ENCODE data around the gene THPO. TPM values are rescaled to one million over a fixed set of nuclear protein-coding genes. Genes with fewer than 3 reads are reported as not detected.
A peak's percentile ranks its signal among the peaks of the same experiment; 100 is the strongest.

The THPO gene
- total and polyA plus RNA-seq, 2 donors (not counting 1 experiment from before 2014, with no cell fraction given): not detected

DNA sequence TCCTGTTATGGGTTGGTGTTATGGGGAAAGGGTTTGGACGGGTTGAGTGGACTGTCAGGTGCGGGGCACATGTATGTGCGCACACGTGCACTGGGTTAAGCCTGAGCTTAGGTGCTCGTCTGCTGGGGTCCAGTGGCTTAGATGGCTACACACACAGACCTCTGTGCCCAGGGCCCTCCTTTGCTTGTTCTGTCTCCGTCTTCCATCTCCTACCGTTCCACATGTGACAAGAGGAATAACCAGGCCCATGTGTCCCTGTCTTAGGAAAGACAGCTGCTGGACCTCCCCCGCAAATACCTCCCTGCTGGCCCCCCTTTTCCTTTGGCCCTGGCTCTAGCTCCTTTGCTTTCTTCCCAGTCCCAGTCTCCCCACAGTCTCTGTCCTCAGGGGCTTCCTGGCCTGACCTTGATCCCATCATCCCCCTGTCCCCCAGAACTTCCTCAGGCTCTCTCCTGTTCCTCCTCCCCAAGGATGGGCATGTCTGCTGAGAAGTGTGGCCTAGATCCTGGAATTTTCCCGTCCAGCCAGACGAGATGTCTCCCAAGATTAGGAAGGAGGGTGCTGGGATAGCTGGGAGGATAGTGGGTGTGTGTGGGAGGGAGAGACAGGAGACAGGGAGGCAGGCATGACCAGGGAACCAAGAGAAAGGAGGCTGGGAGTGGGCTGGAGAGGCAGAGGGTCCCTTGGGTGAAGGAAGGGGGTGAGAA, 797 bp upstream of the THPO start:
- Histone ChIP-seq H3K9me3 (ENCODE audit: control extremely low read depth in 1 of 3, control insufficient read depth in 2 of 3, insufficient read depth in 1 of 3, low read length in 2 of 3) (peaks cover 0 to 5% (median 0%) of the 10 kb centered on the region in 3 donors), H3K36me3 (replicated peaks in 1 of 2; ENCODE audit: control extremely low read depth in 1 of 2, control insufficient read depth in 1 of 2, extremely low read depth in 1 of 2, insufficient read depth in 2 of 2, low read length in 1 of 2) (no peaks in the 10 kb centered on the region), H3K27ac (ENCODE audit: low read length in 2 of 2) (no peak overlapping the region), H4K20me1 (ENCODE audit: control insufficient read depth, insufficient read depth, low read length, poor library complexity, severe bottlenecking) (no peaks in the 10 kb centered on the region), H3K27me3 (replicated peaks in 1 of 4; ENCODE audit: control extremely low read depth in 1 of 4, control insufficient read depth in 3 of 4, insufficient read depth in 4 of 4, low read length in 3 of 4) (peaks cover 0 to 66% (median 24%) of the 10 kb centered on the region in 4 experiments), H3K4me3 (ENCODE audit: control extremely low read depth in 1 of 5, extremely low read depth in 1 of 5, insufficient read depth in 1 of 5, low read depth in 2 of 5, low read length in 4 of 5) (no peak overlapping the region), H3K4me2 (replicated peaks; ENCODE audit: low read depth, low read length, poor library complexity, severe bottlenecking) (no peak overlapping the region), H3K79me2 (ENCODE audit: control insufficient read depth, insufficient read depth, low read length) (no peaks in the 10 kb centered on the region), H3K4me1 (ENCODE audit: control insufficient read depth in 2 of 2, insufficient read depth in 2 of 2, low read length in 2 of 2) (peaks cover 13 to 15% of the 10 kb centered on the region in 2 donors), H3K9ac (ENCODE audit: low read length) (no peak overlapping the region), H2AFZ (ENCODE audit: insufficient read depth, low read depth, low read length, poor library complexity, severe bottlenecking) (no peak overlapping the region)
- intact Hi-C loops (cut with micrococcal nuclease): no loop called here
- TF ChIP-seq EZH2 (IDR thresholded peaks at IDR 0.05; ENCODE audit: borderline replicate concordance, insufficient read depth, low read depth, low read length, poor library complexity, severe bottlenecking) (no peak), CTCF (IDR thresholded peaks at IDR 0.05) (no peak)
- H3K4me3 Mint-ChIP-seq: peak overlapping the region; percentile 79
- H3K27ac Mint-ChIP-seq: no peak overlapping the region
- WGBS (ENCODE audit: insufficient coverage): 90% methylated on average over 10 of the region's 10 CpGs
- H3K9me3 Mint-ChIP-seq (ENCODE audit: insufficient read depth): no peaks in the 10 kb centered on the region
- DNase-seq (no peak), ATAC-seq (ENCODE audit: low read depth) (no peak)
- ChIA-PET CTCF (interaction anchor here (1.5 kb wide), 1 partner anchor 10 kb away, joined by 3 read pairs; no protein-coding TSS in a partner anchor), POLR2A (no interaction called here)
- peaks cover 59% of the 10 kb centered on the region for H3K27me3 Mint-ChIP-seq
- H3K4me1 Mint-ChIP-seq: peaks cover 18% of the 10 kb centered on the region

DNA sequence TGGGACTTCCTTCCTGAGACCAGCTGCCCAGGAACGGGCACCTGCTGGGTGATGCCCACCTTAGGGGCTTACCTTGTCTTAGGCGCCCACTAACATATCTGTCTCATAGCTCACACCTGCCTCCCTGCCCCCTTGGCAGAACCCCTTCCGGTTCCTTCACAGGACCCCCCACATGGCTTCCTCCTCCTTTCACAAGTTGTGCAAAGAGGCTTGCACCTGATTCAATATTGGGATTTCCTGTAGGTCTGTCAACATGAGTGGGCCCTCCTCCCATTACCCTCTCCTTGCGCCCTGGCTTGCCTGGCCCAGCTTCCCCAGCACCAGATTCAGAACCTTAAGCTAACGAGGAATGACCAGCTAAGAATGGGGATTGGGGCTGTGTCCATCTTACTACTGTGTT, 633 bp downstream of the THPO start:
- Mint-ChIP-seq H3K27ac (no peak overlapping the region), H3K9me3 (ENCODE audit: insufficient read depth) (no peaks in the 10 kb centered on the region), H3K4me1 (peaks cover 18% of the 10 kb centered on the region), H3K27me3 (peaks cover 51% of the 10 kb centered on the region), H3K4me3 (no peak overlapping the region)
- Histone ChIP-seq H3K27me3 (replicated peaks in 1 of 4; ENCODE audit: control extremely low read depth in 1 of 4, control insufficient read depth in 3 of 4, insufficient read depth in 4 of 4, low read length in 3 of 4) (peaks cover 0 to 55% (median 22%) of the 10 kb centered on the region in 4 experiments), H3K9me3 (ENCODE audit: control extremely low read depth in 1 of 3, control insufficient read depth in 2 of 3, insufficient read depth in 1 of 3, low read length in 2 of 3) (no peaks in the 10 kb centered on the region), H3K79me2 (ENCODE audit: control insufficient read depth, insufficient read depth, low read length) (no peaks in the 10 kb centered on the region), H3K4me2 (replicated peaks; ENCODE audit: low read depth, low read length, poor library complexity, severe bottlenecking) (no peak overlapping the region), H2AFZ (ENCODE audit: insufficient read depth, low read depth, low read length, poor library complexity, severe bottlenecking) (no peak overlapping the region), H3K4me1 (ENCODE audit: control insufficient read depth in 2 of 2, insufficient read depth in 2 of 2, low read length in 2 of 2) (peaks cover 13 to 15% of the 10 kb centered on the region in 2 donors), H3K9ac (ENCODE audit: low read length) (no peak overlapping the region), H3K27ac (ENCODE audit: low read length in 2 of 2) (no peak overlapping the region), H3K36me3 (replicated peaks in 1 of 2; ENCODE audit: control extremely low read depth in 1 of 2, control insufficient read depth in 1 of 2, extremely low read depth in 1 of 2, insufficient read depth in 2 of 2, low read length in 1 of 2) (no peaks in the 10 kb centered on the region), H4K20me1 (ENCODE audit: control insufficient read depth, insufficient read depth, low read length, poor library complexity, severe bottlenecking) (no peaks in the 10 kb centered on the region), H3K4me3 (ENCODE audit: control extremely low read depth in 1 of 5, extremely low read depth in 1 of 5, insufficient read depth in 1 of 5, low read depth in 2 of 5, low read length in 4 of 5) (no peak overlapping the region)
- ChIA-PET CTCF (interaction anchor here (0.5 to 1.8 kb wide), 3 partner anchors 8 to 1137 kb away, joined by 3 to 7 read pairs (median 3); no protein-coding TSS in a partner anchor), POLR2A (no interaction called here)
- intact Hi-C loops (cut with micrococcal nuclease): no loop called here
- TF ChIP-seq CTCF (IDR thresholded peaks at IDR 0.05) (no peak), EZH2 (IDR thresholded peaks at IDR 0.05; ENCODE audit: borderline replicate concordance, insufficient read depth, low read depth, low read length, poor library complexity, severe bottlenecking) (no peak)
- ATAC-seq (ENCODE audit: low read depth) (no peak), DNase-seq (no peak)
- WGBS (ENCODE audit: insufficient coverage): 56% methylated on average over 3 of the region's 5 CpGs
